GM12878 (cell line): ENCODE data around the gene TENT4B. TPM values are rescaled to one million over a fixed set of nuclear protein-coding genes. Genes with fewer than 3 reads are reported as not detected.

Experiments used
- BACH1 ChIP-seq: fragments of 450-650 bp; IDR thresholded peaks from 2 replicates; pipeline ENCODE4 v1.6.1; 2017; ENCODE audit warnings: mild to moderate bottlenecking, borderline replicate concordance
- E2F8 ChIP-seq: fragments of 450-650 bp; IDR thresholded peaks from 2 replicates; pipeline ENCODE4 v1.6.1; 2018; ENCODE audit warnings: mild to moderate bottlenecking, low read depth, moderate library complexity; ENCODE audit not compliant: partially characterized antibody
- EED ChIP-seq: sonication (generic); IDR thresholded peaks from 2 replicates; pipeline ENCODE4 v1.6.1; 2016; ENCODE audit warnings: antibody characterized with exemption, low read depth
- HSF1 ChIP-seq: fragments of 150-350 bp; IDR thresholded peaks from 2 replicates; pipeline ENCODE4 v1.6.1; 2014; ENCODE audit warnings: mild to moderate bottlenecking, low read depth, low read length
- LARP7 ChIP-seq: fragments of 450-650 bp; IDR thresholded peaks from 2 replicates; pipeline ENCODE4 v1.6.1; 2017; ENCODE audit warnings: mild to moderate bottlenecking
- MEF2B ChIP-seq: fragments of 450-650 bp; IDR thresholded peaks from 2 replicates; pipeline ENCODE4 v1.6.1; 2018; ENCODE audit warnings: mild to moderate bottlenecking, moderate library complexity; ENCODE audit not compliant: partially characterized antibody, poor library complexity, severe bottlenecking
- MXI1 ChIP-seq: fragments of 150-350 bp; IDR thresholded peaks from 2 replicates; pipeline ENCODE4 v1.6.1; 2011; ENCODE audit warnings: low read depth, mild to moderate bottlenecking, inconsistent platforms, low read length, improper control_type of control experiment
- NBN ChIP-seq: fragments of 450-650 bp; IDR thresholded peaks from 2 replicates; pipeline ENCODE4 v1.6.1; 2016
- NFXL1 ChIP-seq: fragments of 450-650 bp; IDR thresholded peaks from 2 replicates; pipeline ENCODE4 v1.6.1; 2017; ENCODE audit warnings: antibody characterized with exemption, mild to moderate bottlenecking, borderline replicate concordance
- NFYA ChIP-seq: IDR thresholded peaks from 2 replicates; pipeline ENCODE4 v1.6.1; 2011; ENCODE audit warnings: low read depth, mild to moderate bottlenecking, low read length, improper control_type of control experiment, borderline replicate concordance
- NFYB ChIP-seq: IDR thresholded peaks from 2 replicates; pipeline ENCODE4 v1.6.1; 2011; ENCODE audit warnings: low read depth, mild to moderate bottlenecking, low read length, improper control_type of control experiment, moderate library complexity; ENCODE audit not compliant: insufficient read depth
- NKRF ChIP-seq: fragments of 450-650 bp; conservative IDR thresholded peaks from 2 replicates; pipeline ENCODE4 v1.6.1; 2017; ENCODE audit warnings: mild to moderate bottlenecking, moderate library complexity
- PAX8 ChIP-seq: fragments of 450-650 bp; IDR thresholded peaks from 2 replicates; pipeline ENCODE4 v1.6.1; 2017; ENCODE audit warnings: mild to moderate bottlenecking, moderate library complexity
- PML ChIP-seq: IDR thresholded peaks from 2 replicates; pipeline ENCODE4 v1.6.1; 2012; ENCODE audit warnings: low read length, inconsistent platforms
- SIN3A ChIP-seq: IDR thresholded peaks from 2 replicates; pipeline ENCODE4 v1.6.1; 2012; ENCODE audit warnings: low read depth, low read length, improper control_type of control experiment
- SMAD1 ChIP-seq: fragments of 450-650 bp; IDR thresholded peaks from 2 replicates; pipeline ENCODE4 v1.6.1; 2018; ENCODE audit warnings: mild to moderate bottlenecking, low read depth; ENCODE audit not compliant: partially characterized antibody
- SMAD5 ChIP-seq: IDR thresholded peaks from 2 replicates; pipeline ENCODE4 v1.6.1; 2016; ENCODE audit warnings: antibody characterized with exemption, low read depth
- SREBF1 ChIP-seq: IDR thresholded peaks from 2 replicates; pipeline ENCODE4 v1.6.1; 2012; ENCODE audit warnings: mild to moderate bottlenecking, low read length
- ZBTB4 ChIP-seq: fragments of 450-650 bp; formaldehyde crosslinking; IDR thresholded peaks from 2 replicates; pipeline ENCODE4 v1.4.0; 2022; ENCODE audit warnings: mild to moderate bottlenecking, moderate library complexity
- ZNF217 ChIP-seq: fragments of 450-650 bp; IDR thresholded peaks from 2 replicates; pipeline ENCODE4 v1.6.1; 2017; ENCODE audit warnings: antibody characterized with exemption, mild to moderate bottlenecking
- ZZZ3 ChIP-seq: IDR thresholded peaks from 2 replicates; pipeline ENCODE4 v1.6.1; 2011; ENCODE audit warnings: low read depth; ENCODE audit not compliant: control insufficient read depth, insufficient read length
- polyA plus RNA-seq, 11 experiments: library from polyadenylated mRNA; depleted of rRNA in 4 of 11; unstranded in 6 of 11; stranded (reverse) in 5 of 11; fragments of >200 nt; fragmentation: Nextera tagmentation in 4 of 11; fragmentation: Illumina TruSeq in 1 of 11; extraction: Ambion mirVana in 4 of 11; extraction: Trizol in 1 of 11; gene quantifications; 1 replicate in 1 of 11; 2 replicates in 10 of 11; pipeline versions ENCODE4 v1.2.1 to v1.2.3, GENCODE V29; 2011 to 2016; ENCODE audit warnings: inconsistent platforms in 2 of 11, missing spikeins in 2 of 11, low read depth in 1 of 11
- total RNA-seq, 4 experiments: library from RNA; depleted of rRNA in 3 of 4; stranded (reverse); fragments of >200 nt in 3 of 4; fragmentation: Illumina TruSeq in 1 of 4; extraction: Trizol in 1 of 4; gene quantifications; 2 replicates each; pipeline versions ENCODE4 v1.2.1 to v1.2.3, GENCODE V29; 2013 to 2021
- TF ChIP-seq, protein P1 (sequence below): fragments of 450-650 bp; IDR thresholded peaks from 2 replicates; pipeline ENCODE4 v1.6.1; 2016; ENCODE audit warnings: mild to moderate bottlenecking

The TENT4B gene
- total and polyA plus RNA-seq, 10 of the 15 experiments (the other 5 are each of a cell fraction or from before 2014, with no cell fraction given), result 4.4 to 16.7 (median 10.8) TPM

DNA sequence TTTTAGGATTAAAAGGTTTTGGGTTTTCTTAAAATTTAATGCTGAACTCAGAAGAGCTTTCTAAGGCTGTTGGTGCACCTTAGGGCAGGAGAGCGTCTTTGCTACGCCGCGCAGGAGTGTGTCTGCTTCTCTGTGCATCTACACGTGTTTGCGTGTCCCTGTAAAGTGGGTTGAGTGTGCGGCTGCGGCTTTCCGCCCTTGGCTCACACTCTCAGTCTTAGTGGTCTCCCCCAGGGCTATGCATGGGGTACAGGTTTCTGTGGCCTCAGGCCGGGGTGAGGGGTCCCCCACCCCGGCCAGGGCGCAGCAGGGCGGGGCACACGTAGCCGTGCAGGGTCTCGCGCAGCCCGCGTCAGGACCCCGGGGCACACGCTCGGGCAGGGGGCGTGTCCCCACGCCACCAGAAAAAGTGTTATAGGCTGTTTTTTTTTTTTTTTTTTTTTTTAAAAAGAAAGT lies 727 bp upstream of the TENT4B start (continued):
- TF ChIP-seq HSF1 (no peak), NFYB (no peak), PAX8 (no peak), ZNF217 (no peak), NKRF (no peak), ZBTB4 (no peak), SMAD1 (no peak), BACH1 (peak; percentile 62), NBN (peak; percentile 67; the same call in 1 of the 2 replicates), PML (peak; percentile 71), SREBF1 (no peak), EED (peak; percentile 84), MXI1 (peak; percentile 69; the same call in 1 of the 2 replicates), NFYA (no peak), E2F8 (no peak), SIN3A (no peak), NFXL1 (no peak), MEF2B (peak; percentile 47), SMAD5 (no peak), ZZZ3 (no peak), LARP7 (no peak)
- TF ChIP-seq, protein P1, sequence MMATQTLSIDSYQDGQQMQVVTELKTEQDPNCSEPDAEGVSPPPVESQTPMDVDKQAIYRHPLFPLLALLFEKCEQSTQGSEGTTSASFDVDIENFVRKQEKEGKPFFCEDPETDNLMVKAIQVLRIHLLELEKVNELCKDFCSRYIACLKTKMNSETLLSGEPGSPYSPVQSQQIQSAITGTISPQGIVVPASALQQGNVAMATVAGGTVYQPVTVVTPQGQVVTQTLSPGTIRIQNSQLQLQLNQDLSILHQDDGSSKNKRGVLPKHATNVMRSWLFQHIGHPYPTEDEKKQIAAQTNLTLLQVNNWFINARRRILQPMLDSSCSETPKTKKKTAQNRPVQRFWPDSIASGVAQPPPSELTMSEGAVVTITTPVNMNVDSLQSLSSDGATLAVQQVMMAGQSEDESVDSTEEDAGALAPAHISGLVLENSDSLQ, result no peak
